Loucy (cell line): Measurements from ENCODE around the gene CDH2.

Experiments used
- EZH2phosphoT487 ChIP-seq: fragments of 200-600 bp; IDR thresholded peaks from 2 replicates; pipeline ENCODE4 v1.6.1; 2018; ENCODE audit warnings: antibody characterized with exemption, mild to moderate bottlenecking, moderate library complexity, borderline replicate concordance
- TF ChIP-seq, protein P1 (sequence below): fragments of 200-600 bp; sonication (generic); conservative IDR thresholded peaks from 2 replicates; pipeline ENCODE4 v1.5.1; 2014; ENCODE audit warnings: mild to moderate bottlenecking, antibody characterized with exemption, low read length

GRCh38 chr18:27903906-27904305 lies 273.0 kb downstream of the CDH2 start:
- TF ChIP-seq, protein P1, sequence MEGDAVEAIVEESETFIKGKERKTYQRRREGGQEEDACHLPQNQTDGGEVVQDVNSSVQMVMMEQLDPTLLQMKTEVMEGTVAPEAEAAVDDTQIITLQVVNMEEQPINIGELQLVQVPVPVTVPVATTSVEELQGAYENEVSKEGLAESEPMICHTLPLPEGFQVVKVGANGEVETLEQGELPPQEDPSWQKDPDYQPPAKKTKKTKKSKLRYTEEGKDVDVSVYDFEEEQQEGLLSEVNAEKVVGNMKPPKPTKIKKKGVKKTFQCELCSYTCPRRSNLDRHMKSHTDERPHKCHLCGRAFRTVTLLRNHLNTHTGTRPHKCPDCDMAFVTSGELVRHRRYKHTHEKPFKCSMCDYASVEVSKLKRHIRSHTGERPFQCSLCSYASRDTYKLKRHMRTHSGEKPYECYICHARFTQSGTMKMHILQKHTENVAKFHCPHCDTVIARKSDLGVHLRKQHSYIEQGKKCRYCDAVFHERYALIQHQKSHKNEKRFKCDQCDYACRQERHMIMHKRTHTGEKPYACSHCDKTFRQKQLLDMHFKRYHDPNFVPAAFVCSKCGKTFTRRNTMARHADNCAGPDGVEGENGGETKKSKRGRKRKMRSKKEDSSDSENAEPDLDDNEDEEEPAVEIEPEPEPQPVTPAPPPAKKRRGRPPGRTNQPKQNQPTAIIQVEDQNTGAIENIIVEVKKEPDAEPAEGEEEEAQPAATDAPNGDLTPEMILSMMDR, result no peak
- no peak for TF ChIP-seq EZH2phosphoT487
